Activated CD8-positive, alpha-beta T cell treated with anti-CD3 and anti-CD28 coated beads, Interleukin-2, amount 10 ng/mL, durations not matched to agents 7 days and 5 days (primary cell): ENCODE data around the gene SCD5. TPM values are rescaled to one million over a fixed set of nuclear protein-coding genes. Genes with fewer than 3 reads are reported as not detected.

Source experiments
- ATAC-seq: fragments of 150-1000 bp; cut with Tn5 transposase; one replicate; pipeline ENCODE4 v1.10.0; 2021; ENCODE audit warnings: moderate library complexity
- CTCF ChIA-PET: fragments of 350-600 bp; sonication (Branson Sonifier 250); formaldehyde crosslinking; loops from one replicate; lab custom pipeline; 2021; ENCODE audit warnings: antibody characterized with exemption; lab: Charles Lee
- POLR2A ChIA-PET: fragments of 350-600 bp; sonication (Branson Sonifier 250); formaldehyde crosslinking; loops from one replicate; lab custom pipeline; 2021; ENCODE audit warnings: antibody characterized with exemption; lab: Charles Lee
- DNase-seq: peaks from one replicate; pipeline ENCODE4 v3.0.0-alpha.2; 2020
- H3K27ac Mint-ChIP-seq: one replicate; pipeline ENCODE4 v1.8.0; 2021; ENCODE audit warnings: mild to moderate bottlenecking, mixed read lengths
- H3K27me3 Mint-ChIP-seq: one replicate; pipeline ENCODE4 v1.8.0; 2021; ENCODE audit warnings: low read depth, mixed read lengths
- H3K36me3 Mint-ChIP-seq: one replicate; pipeline ENCODE4 v1.8.0; 2021; ENCODE audit warnings: low read depth, mixed read lengths
- H3K4me1 Mint-ChIP-seq: one replicate; pipeline ENCODE4 v1.8.0; 2021; ENCODE audit warnings: low read depth, mixed read lengths
- H3K4me3 Mint-ChIP-seq: one replicate; pipeline ENCODE4 v1.8.0; 2021; ENCODE audit warnings: mild to moderate bottlenecking, mixed read lengths
- H3K9me3 Mint-ChIP-seq: one replicate; pipeline ENCODE4 v1.8.0; 2022; ENCODE audit warnings: mixed read lengths; ENCODE audit not compliant: insufficient read depth
- total RNA-seq, 2 experiments: library from RNA; stranded (reverse); gene quantifications; one replicate each; pipeline ENCODE4 v1.2.3, GENCODE V29; 2021

The SCD5 gene
- total RNA-seq, 2 experiments from 2014 or later, result 2.9 to 3.1 TPM

DNA sequence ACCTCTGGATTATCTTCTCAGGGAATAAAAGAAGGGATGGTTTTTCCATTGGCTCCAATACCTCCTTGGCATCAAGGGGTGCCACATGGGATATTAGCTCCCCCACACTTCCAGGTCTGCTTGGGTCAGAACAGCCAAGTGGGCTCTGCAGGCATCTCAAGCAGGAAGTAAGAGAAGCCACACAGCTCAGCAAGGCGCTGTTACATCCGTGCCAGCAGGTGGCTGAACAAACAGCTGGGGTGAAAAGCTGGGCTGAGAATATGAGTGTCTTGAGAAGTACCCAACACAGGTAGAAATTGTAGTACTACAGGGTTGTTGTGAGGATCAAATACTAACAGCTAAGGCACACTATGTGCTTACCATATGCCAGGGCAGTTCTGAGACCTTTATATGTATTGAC lies 160.1 kb downstream of the SCD5 start:
- no peaks in the 10 kb centered on the region for H3K27me3 Mint-ChIP-seq
- DNase-seq, result no peak
- H3K36me3 Mint-ChIP-seq, result no peaks in the 10 kb centered on the region
- no peak overlapping the region for H3K4me3 Mint-ChIP-seq
- no peak overlapping the region for H3K27ac Mint-ChIP-seq
- ATAC-seq, result no peak
- ChIA-PET CTCF (interaction anchor here (0.7 kb wide), 1 partner anchor 1287 kb away, joined by 3 read pairs; no protein-coding TSS in a partner anchor), POLR2A (no interaction called here)
- peaks cover 3% of the 10 kb centered on the region for H3K4me1 Mint-ChIP-seq
- H3K9me3 Mint-ChIP-seq, result no peaks in the 10 kb centered on the region

DNA sequence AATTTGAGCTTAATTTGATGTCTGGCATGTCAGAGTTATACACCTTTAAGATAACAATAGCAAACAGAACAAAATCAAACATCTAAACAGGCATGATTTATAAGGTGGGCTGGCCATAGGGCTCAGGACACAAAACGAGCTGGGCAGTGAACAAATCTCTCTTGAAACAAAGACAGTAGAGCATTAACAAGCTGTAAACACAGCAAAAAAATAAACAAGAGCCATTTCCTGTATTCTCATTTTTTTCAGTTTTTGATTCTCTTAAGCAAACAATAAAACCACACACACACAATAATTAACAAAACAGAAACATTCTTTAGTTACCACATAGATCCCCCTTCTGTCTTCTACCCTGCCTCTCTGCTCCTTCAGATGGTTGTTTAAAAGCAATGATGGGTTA lies 168.5 kb downstream of the SCD5 start:
- H3K36me3 Mint-ChIP-seq, result no peaks in the 10 kb centered on the region
- POLR2A ChIA-PET, result no interaction called here
- H3K4me1 Mint-ChIP-seq, result no peaks in the 10 kb centered on the region
- peaks cover 2% of the 10 kb centered on the region for H3K27me3 Mint-ChIP-seq
- H3K9me3 Mint-ChIP-seq, result no peaks in the 10 kb centered on the region
- no peak overlapping the region for H3K27ac Mint-ChIP-seq
- CTCF ChIA-PET, result no interaction called here
- DNase-seq (no peak), ATAC-seq (no peak)
- no peak overlapping the region for H3K4me3 Mint-ChIP-seq

DNA sequence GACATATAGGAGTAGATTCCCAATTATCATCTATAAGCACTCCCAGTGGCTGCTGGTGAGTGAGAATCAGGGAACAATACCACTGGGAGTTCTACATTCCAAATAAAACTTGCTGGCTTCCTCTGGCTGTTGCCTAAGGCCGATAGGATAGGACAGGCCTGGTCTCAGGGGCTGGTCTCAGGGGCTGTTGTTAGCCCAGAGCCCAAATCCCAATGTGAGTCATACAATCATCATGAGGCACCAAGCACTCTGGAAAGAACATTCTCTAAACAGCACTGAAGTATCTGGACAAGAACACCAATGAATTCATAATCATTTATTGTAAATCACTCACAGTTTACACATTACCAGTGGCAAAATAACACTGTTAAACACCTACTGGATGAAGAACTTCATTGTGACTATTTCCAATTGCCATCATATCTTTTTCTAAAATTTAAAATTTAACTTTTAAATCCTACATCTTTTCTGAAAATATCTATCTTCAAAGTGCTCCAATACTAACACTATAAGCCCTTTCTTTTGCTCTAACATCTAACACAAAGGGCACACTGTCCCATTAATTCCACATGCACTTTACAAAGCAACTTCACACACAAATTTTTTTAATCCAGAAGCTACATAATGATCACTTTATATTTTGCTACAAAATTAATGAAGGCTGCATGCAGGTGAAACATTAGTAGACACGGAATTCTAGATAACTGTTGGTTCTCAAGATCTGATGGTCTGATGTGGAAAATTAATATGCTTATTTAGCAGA lies 169.2 kb downstream of the SCD5 start:
- H3K4me3 Mint-ChIP-seq, result no peak overlapping the region
- H3K27me3 Mint-ChIP-seq, result peaks cover 2% of the 10 kb centered on the region
- no peaks in the 10 kb centered on the region for H3K36me3 Mint-ChIP-seq
- ATAC-seq (no peak), DNase-seq (no peak)
- ChIA-PET CTCF (no interaction called here), POLR2A (no interaction called here)
- H3K4me1 Mint-ChIP-seq, result no peaks in the 10 kb centered on the region
- no peaks in the 10 kb centered on the region for H3K9me3 Mint-ChIP-seq
- H3K27ac Mint-ChIP-seq, result no peak overlapping the region

DNA sequence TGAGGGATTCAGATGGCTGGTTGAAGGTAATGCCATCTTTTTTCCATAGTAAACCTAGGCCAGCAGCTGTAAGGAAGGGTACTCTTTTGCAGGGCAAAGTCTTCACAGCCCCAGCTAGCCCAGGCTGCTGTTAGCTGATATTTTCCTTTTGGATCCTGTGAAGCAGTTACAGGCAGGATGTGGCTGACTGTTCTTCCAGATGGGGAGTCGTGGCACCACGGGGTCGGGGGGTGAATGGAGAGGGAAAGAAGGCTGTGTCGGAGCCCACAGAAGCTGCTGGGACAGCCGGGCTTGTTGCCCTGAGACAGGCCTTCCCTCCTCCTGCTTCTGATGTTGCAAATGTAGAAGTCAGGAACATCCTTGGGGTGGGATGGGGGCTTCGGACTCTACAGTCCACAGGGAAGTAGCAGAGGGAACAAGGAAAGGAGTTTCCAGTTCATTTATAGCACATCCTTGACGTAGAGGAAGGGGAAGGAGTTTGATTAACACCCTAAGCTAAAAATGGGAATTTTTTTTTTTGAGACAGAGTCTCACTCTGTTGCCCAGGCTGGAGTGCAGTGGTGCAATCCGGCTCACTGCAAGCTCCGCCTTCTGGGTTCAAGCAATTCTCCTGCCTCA lies 172.2 kb downstream of the SCD5 start:
- no peaks in the 10 kb centered on the region for H3K36me3 Mint-ChIP-seq
- POLR2A ChIA-PET, result no interaction called here
- DNase-seq, result no peak
- H3K27me3 Mint-ChIP-seq, result no peaks in the 10 kb centered on the region
- no peak for ATAC-seq
- H3K4me1 Mint-ChIP-seq, result no peaks in the 10 kb centered on the region
- no peak overlapping the region for H3K4me3 Mint-ChIP-seq
- no peak overlapping the region for H3K27ac Mint-ChIP-seq
- H3K9me3 Mint-ChIP-seq, result no peaks in the 10 kb centered on the region
- CTCF ChIA-PET, result no interaction called here

DNA sequence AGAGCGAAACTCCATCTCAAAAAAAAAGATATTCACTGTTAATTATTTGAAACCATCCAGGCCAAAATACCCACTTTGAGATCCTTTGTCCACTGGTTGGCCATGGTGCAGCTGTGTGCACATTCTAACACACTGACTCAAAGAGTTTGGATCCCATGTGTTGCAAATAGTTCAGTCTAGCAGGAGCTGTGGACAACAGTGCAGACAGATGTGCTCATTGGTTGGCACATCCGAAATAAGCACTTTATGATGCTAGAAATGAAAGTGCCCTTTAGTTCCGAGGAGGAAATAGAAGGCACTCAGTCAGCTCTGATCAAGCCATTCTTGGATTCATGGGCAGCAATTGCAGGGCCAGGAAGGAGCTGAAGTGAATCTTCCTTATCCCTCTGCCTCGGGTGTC lies 173.8 kb downstream of the SCD5 start:
- ATAC-seq (no peak), DNase-seq (no peak)
- H3K27ac Mint-ChIP-seq, result no peak overlapping the region
- ChIA-PET POLR2A (interaction anchor here (0.6 kb wide), 1 partner anchor 18 kb away, joined by 3 read pairs; no protein-coding TSS in a partner anchor), CTCF (interaction anchor here (0.7 kb wide), 1 partner anchor 13 kb away, joined by 4 read pairs; no protein-coding TSS in a partner anchor)
- H3K9me3 Mint-ChIP-seq, result no peaks in the 10 kb centered on the region
- no peaks in the 10 kb centered on the region for H3K36me3 Mint-ChIP-seq
- no peaks in the 10 kb centered on the region for H3K27me3 Mint-ChIP-seq
- H3K4me3 Mint-ChIP-seq, result no peak overlapping the region
- no peaks in the 10 kb centered on the region for H3K4me1 Mint-ChIP-seq

DNA sequence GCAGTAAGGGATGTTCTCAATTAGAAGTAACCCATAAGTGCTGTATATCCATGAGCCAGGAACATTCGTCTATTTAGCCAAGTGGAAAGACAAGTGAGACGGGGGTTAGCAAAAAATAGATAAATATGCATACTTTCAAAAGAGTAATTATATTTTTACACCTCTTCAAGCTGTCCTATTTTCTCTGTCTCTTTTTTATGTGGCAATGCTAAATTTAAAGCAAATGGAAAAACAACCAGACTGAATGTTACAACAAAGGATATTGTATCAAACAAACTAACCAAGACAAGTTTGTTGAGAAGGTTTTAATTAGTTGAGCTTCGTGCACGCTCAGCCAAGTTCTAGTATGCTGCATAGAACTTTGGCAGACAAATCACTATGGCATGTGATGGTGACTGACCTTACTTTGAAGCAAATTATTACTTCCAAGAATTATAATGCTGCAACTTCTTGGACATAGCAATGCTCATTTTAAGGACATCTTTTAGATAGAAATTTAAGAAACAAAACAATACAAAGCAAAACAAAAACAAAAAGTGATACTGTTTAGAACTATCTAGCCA lies 175.4 kb downstream of the SCD5 start:
- CTCF ChIA-PET, result no interaction called here
- DNase-seq, result no peak
- no peaks in the 10 kb centered on the region for H3K27me3 Mint-ChIP-seq
- no peak overlapping the region for H3K4me3 Mint-ChIP-seq
- no peak overlapping the region for H3K27ac Mint-ChIP-seq
- POLR2A ChIA-PET, result no interaction called here
- no peaks in the 10 kb centered on the region for H3K36me3 Mint-ChIP-seq
- no peak for ATAC-seq
- H3K9me3 Mint-ChIP-seq, result no peaks in the 10 kb centered on the region
- no peaks in the 10 kb centered on the region for H3K4me1 Mint-ChIP-seq

DNA sequence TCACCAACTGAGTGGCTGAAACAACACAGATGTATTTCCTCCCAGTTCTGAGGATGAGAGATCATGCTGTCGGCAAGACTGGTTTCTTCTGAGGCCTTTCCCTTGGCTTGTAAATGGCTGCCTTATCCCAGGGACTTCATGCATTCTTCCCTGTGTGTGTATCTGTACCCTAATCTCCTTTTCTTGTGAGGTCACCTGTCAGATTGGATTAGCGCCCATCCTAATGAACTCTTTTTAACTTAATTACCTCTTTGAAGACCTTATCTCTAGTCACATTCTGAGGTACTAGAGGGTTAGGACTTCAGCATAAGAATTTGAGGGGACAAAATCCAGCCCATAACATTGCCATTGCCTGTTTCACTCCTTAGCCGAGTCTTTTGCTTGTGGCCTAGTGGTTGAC lies 177.3 kb downstream of the SCD5 start:
- no peak overlapping the region for H3K27ac Mint-ChIP-seq
- ChIA-PET POLR2A (no interaction called here), CTCF (no interaction called here)

DNA sequence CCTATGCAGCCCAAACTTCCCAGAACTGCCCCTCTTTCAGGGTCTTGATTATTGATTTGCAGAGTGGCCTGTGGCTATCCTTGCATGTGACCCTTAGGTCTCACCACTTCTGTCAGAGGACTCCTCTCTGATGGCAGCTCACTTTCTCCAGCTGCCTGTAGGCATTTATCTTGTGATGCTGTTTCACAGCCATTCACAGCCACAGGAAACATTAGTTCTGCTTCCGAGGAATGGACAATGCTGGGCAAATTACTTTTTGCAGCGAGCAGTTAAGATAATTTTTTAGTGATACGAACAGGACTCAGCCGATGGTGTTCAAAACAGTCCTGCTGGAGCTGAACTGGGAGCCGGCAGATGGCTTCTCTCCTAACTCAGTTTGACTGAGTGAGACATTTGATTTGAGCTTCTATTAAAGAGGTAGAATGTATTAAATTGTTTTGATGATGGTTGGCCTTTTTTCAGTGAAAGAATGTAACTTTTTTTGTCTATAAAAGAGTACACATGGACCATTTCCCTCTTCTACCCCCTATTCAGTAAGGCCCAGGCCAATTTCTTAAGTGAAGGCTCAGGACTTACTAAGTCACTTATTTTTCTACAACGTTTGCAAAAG lies 178.4 kb downstream of the SCD5 start:
- H3K27ac Mint-ChIP-seq, result no peak overlapping the region
- CTCF ChIA-PET, result no interaction called here
- no peaks in the 10 kb centered on the region for H3K27me3 Mint-ChIP-seq
- H3K4me1 Mint-ChIP-seq, result no peaks in the 10 kb centered on the region
- POLR2A ChIA-PET, result no interaction called here
- DNase-seq, result no peak
- H3K4me3 Mint-ChIP-seq, result no peak overlapping the region
- no peak for ATAC-seq
- H3K36me3 Mint-ChIP-seq, result no peaks in the 10 kb centered on the region
- H3K9me3 Mint-ChIP-seq, result no peaks in the 10 kb centered on the region

More for the DNA sequence above, 177.3 kb downstream of the SCD5 start:
- H3K27me3 Mint-ChIP-seq, result no peaks in the 10 kb centered on the region
- H3K9me3 Mint-ChIP-seq, result no peaks in the 10 kb centered on the region
- no peaks in the 10 kb centered on the region for H3K4me1 Mint-ChIP-seq
- ATAC-seq (no peak), DNase-seq (no peak)
- no peak overlapping the region for H3K4me3 Mint-ChIP-seq
- H3K36me3 Mint-ChIP-seq, result no peaks in the 10 kb centered on the region

DNA sequence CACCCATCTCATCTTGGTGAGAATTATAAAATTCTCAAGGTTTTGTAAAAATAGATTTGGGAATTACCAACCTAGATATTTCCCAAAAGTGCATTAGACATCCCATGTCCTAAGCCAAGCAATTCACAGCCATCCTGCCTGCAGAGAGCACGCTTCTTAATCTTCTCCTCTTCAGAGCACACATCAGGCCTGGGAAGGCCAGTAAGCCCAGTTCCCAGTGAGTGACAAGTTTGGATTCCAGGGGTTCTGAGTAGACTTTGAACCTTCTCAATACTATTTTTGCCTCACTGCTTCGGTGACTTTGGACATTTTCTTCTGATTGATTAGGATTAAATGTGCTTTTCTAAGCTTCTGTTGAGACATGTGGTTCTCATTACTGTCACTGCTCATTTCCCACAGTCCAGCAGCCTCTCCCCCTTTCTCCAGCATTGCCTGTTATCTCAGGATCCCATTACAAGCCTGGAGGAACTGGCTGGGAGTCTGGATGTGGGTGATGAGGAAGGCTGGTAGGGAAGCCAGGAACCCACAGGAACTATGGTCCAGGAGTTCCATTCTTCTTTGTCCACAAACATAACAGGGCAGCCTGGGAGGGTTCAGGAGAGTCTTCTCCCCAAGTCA lies 180.4 kb downstream of the SCD5 start:
- no peaks in the 10 kb centered on the region for H3K9me3 Mint-ChIP-seq
- no peak overlapping the region for H3K4me3 Mint-ChIP-seq
- no peak overlapping the region for H3K27ac Mint-ChIP-seq
- no peaks in the 10 kb centered on the region for H3K36me3 Mint-ChIP-seq
- H3K27me3 Mint-ChIP-seq, result peaks cover 2% of the 10 kb centered on the region
- no peak for ATAC-seq
- ChIA-PET CTCF (no interaction called here), POLR2A (no interaction called here)
- no peak for DNase-seq
- no peaks in the 10 kb centered on the region for H3K4me1 Mint-ChIP-seq

DNA sequence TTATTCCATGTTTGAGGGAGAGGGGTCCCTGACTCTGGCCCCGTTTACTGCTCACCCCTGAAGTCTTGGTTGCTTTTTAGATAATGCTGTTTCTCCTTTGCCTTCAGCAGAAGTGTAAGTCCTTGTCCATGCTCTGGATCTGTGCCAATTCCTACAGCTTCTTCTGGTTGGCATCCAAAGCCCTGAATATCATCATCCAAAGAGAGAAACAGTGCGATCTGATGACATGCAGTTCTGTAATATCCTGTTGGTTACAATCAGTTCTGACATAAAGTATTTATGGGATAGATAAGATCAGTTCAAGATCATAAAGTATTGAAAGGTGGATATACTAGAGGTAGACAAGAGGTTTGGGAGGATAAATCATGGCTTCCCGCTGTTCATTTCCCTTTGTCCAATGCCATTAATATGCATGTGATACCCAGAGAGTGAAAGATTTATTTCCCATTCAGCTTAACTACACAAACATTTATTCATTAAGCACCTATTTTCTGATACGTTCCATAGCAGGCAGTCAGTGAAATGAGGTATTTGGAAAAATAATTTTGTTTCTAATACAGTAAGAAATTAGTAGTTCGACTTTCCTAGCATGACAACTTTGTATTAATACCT lies 183.7 kb downstream of the SCD5 start:
- Mint-ChIP-seq H3K4me3 (no peak overlapping the region), H3K9me3 (no peaks in the 10 kb centered on the region), H3K36me3 (no peaks in the 10 kb centered on the region), H3K27ac (no peak overlapping the region), H3K27me3 (peaks cover 4% of the 10 kb centered on the region), H3K4me1 (no peaks in the 10 kb centered on the region)
- POLR2A ChIA-PET, result no interaction called here
- ATAC-seq (no peak), DNase-seq (no peak)
- CTCF ChIA-PET, result no interaction called here

DNA sequence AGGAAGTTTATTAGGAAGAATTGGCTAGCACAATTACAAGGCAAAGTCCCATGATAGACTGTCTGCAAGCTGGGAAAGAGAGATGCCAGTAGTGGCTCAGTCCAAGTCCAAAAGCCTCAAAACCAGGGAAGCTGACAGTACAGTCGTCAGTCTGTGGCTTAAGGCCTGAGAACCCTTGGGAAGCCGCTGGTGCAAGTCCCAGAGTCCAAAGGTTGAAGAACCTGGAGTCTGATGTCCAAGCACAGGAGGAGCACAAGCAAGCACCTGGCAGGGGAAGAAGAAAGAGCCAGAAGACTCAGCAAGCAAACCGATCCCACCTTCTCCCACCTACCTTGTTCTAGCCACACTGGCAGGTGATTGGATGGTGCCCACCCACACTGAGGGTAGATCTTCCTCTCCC lies 185.5 kb downstream of the SCD5 start:
- Mint-ChIP-seq H3K27ac (no peak overlapping the region), H3K4me1 (no peaks in the 10 kb centered on the region), H3K9me3 (no peaks in the 10 kb centered on the region), H3K27me3 (peaks cover 4% of the 10 kb centered on the region), H3K36me3 (no peaks in the 10 kb centered on the region), H3K4me3 (no peak overlapping the region)
- ChIA-PET CTCF (no interaction called here), POLR2A (no interaction called here)
- DNase-seq, result no peak
- no peak for ATAC-seq
